Embryonic facial prominence (tissue), 1 donor: Measurements from ENCODE around the gene TYW3.
"Not testable (repeated sequence)": the region's sequence is repeated elsewhere in the genome, so short reads cannot be mapped to it uniquely, and the experiment has no call there.

ENCODE experiments used
- DNase-seq: peaks from one replicate; pipeline ENCODE4 v3.0.0-alpha.2; 2016; ENCODE audit errors: extremely low spot score

The TYW3 gene

GRCh38 chr1:74731399-74732052 is 1.4 kb upstream of the TYW3 start:
- DNase-seq, result no peak

GRCh38 chr1:74732071-74732946 is 643 bp upstream of the TYW3 start:
- DNase-seq, result not testable (repeated sequence)

- peak; percentile 56 for DNase-seq
These were observed 892 bp downstream of the TYW3 start for GRCh38 chr1:74733604-74734484.

GRCh38 chr1:74737333-74737732 is 4.4 kb downstream of the TYW3 start:
- DNase-seq, result no peak

GRCh38 chr1:74740307-74740980 is 7.5 kb downstream of the TYW3 start:
- not testable (repeated sequence) for DNase-seq

GRCh38 chr1:74745247-74745646 is 12.3 kb downstream of the TYW3 start:
- not testable (repeated sequence) for DNase-seq

GRCh38 chr1:74748960-74749359 is 16.0 kb downstream of the TYW3 start:
- DNase-seq, result no peak

GRCh38 chr1:74753104-74753503 is 20.2 kb downstream of the TYW3 start:
- no peak for DNase-seq

- no peak for DNase-seq
These were observed 22.5 kb downstream of the TYW3 start for GRCh38 chr1:74755475-74755874.

- DNase-seq, result not testable (repeated sequence)
These were observed 23.7 kb downstream of the TYW3 start for GRCh38 chr1:74756650-74757049.

- DNase-seq, result no peak
These were observed 30.9 kb downstream of the TYW3 start for GRCh38 chr1:74763807-74764206.

- no peak for DNase-seq
These were observed 33.6 kb downstream of the TYW3 start for GRCh38 chr1:74766579-74766978.

- no peak for DNase-seq
These were observed 34.5 kb downstream of the TYW3 start for GRCh38 chr1:74767490-74767889.

GRCh38 chr1:74771913-74772515 is 39.1 kb downstream of the TYW3 start:
- peak; percentile 82 for DNase-seq

- DNase-seq, result no peak
These were observed 40.0 kb downstream of the TYW3 start for GRCh38 chr1:74772945-74773344.

GRCh38 chr1:74773582-74773981 is 40.6 kb downstream of the TYW3 start:
- no peak for DNase-seq

- DNase-seq, result no peak
These were observed 42.8 kb downstream of the TYW3 start for GRCh38 chr1:74775735-74776134.

- DNase-seq, result no peak
These were observed 44.6 kb downstream of the TYW3 start for GRCh38 chr1:74777525-74777924.

GRCh38 chr1:74779750-74780149 is 46.8 kb downstream of the TYW3 start:
- DNase-seq, result no peak

GRCh38 chr1:74780594-74780993 is 47.6 kb downstream of the TYW3 start:
- DNase-seq, result no peak

- no peak for DNase-seq
These were observed 53.0 kb downstream of the TYW3 start for GRCh38 chr1:74785944-74786343.
